HG03045 (cell line): ENCODE results near the gene IDUA.

ENCODE experiments used
- ATAC-seq: cut with Tn5 transposase; IDR thresholded peaks from one replicate; pipeline ENCODE4 v1.9.1; 2021; ENCODE audit warnings: mild to moderate bottlenecking, moderate library complexity; ENCODE audit not compliant: unreplicated experiment

The IDUA gene

GRCh38 chr4:955931-956381 is 30.9 kb upstream of the IDUA start:
- no peak for ATAC-seq

GRCh38 chr4:956531-957230 is 30.2 kb upstream of the IDUA start:
- ATAC-seq = no peak

- no peak for ATAC-seq
Measured at GRCh38 chr4:957231-957580, 29.6 kb upstream of the IDUA start.

- ATAC-seq = no peak
Measured at GRCh38 chr4:957581-958313, 29.1 kb upstream of the IDUA start.

GRCh38 chr4:958314-958665 is 28.6 kb upstream of the IDUA start:
- ATAC-seq = no peak

GRCh38 chr4:958696-959337 is 28.0 kb upstream of the IDUA start:
- ATAC-seq = no peak

- no peak for ATAC-seq
Measured at GRCh38 chr4:959338-960139, 27.3 kb upstream of the IDUA start.

GRCh38 chr4:960140-960635 is 26.7 kb upstream of the IDUA start:
- ATAC-seq = no peak

- ATAC-seq = no peak
Measured at GRCh38 chr4:960636-961350, 26.1 kb upstream of the IDUA start.

GRCh38 chr4:961351-962230 is 25.3 kb upstream of the IDUA start:
- no peak for ATAC-seq

- ATAC-seq = no peak
Measured at GRCh38 chr4:962231-963208, 24.3 kb upstream of the IDUA start.

GRCh38 chr4:963276-964225 is 23.3 kb upstream of the IDUA start:
- ATAC-seq = no peak

- ATAC-seq = no peak
Measured at GRCh38 chr4:964346-965025, 22.4 kb upstream of the IDUA start.

- ATAC-seq = no peak
Measured at GRCh38 chr4:965048-965765, 21.6 kb upstream of the IDUA start.

GRCh38 chr4:965766-966134 is 21.1 kb upstream of the IDUA start:
- no peak for ATAC-seq
